HFFc6 (cell line): Measurements from ENCODE around the gene IRF8. TPM values are rescaled to one million over a fixed set of nuclear protein-coding genes. Genes with fewer than 3 reads are reported as not detected.

Source experiments
- DNase-seq: peaks from one replicate; pipeline ENCODE4 v3.0.0-alpha.2; 2018
- H3K27ac Mint-ChIP-seq: 2 replicates; pipeline ENCODE4 v1.8.0; 2020; ENCODE audit warnings: mild to moderate bottlenecking, mixed read lengths
- H3K27me3 Mint-ChIP-seq: 2 replicates; pipeline ENCODE4 v1.8.0; 2021; ENCODE audit warnings: mild to moderate bottlenecking, moderate library complexity, mixed read lengths; ENCODE audit not compliant: insufficient read depth
- H3K36me3 Mint-ChIP-seq: 2 replicates; pipeline ENCODE4 v1.8.0; 2021; ENCODE audit warnings: low read depth, mixed read lengths
- H3K4me1 Mint-ChIP-seq: 2 replicates; pipeline ENCODE4 v1.8.0; 2020; ENCODE audit warnings: low read depth, mixed read lengths
- H3K4me3 Mint-ChIP-seq: 2 replicates; pipeline ENCODE4 v1.8.0; 2020; ENCODE audit warnings: mild to moderate bottlenecking, moderate library complexity, mixed read lengths
- H3K9me3 Mint-ChIP-seq: 2 replicates; pipeline ENCODE4 v1.8.0; 2020; ENCODE audit warnings: mild to moderate bottlenecking, mixed read lengths
- CTCF ChIP-seq: fragments of 200-600 bp; sonication (generic); IDR thresholded peaks from 2 replicates; pipeline ENCODE4 v1.5.0; 2021; ENCODE audit warnings: antibody characterized with exemption, mild to moderate bottlenecking
- total RNA-seq, 6 experiments: library from RNA; stranded (reverse); fragmentation: NEBNext Ultra II Directional; extraction: Animal tissue kit (Norgen Biotek cat#: 25700); gene quantifications; 2 replicates in 1 of 6; 3 replicates in 5 of 6; pipeline ENCODE4 v1.2.3, GENCODE V29; 2021

IRF8 gene
- total RNA-seq, 6 experiments from 2014 or later, result not detected

DNA sequence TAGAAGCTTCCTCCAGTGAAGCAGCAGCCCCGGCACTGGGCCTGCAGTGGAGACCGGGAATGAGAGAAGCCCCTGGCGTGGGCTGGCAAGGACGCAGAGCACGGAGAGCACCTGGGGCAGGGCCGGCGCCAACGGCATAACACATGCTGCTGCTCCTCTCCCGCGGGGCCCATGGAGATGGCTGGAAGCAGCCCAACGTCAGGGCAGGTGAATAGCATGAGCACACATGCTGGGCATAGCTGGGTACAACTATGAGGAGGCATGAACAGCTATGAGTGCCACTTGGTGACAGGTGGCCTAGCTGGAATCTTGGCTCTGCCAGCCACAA, 46.4 kb downstream of the IRF8 start:
- Mint-ChIP-seq H3K27me3 (peaks cover 56% of the 10 kb centered on the region), H3K4me1 (no peaks in the 10 kb centered on the region), H3K9me3 (no peaks in the 10 kb centered on the region), H3K27ac (no peak overlapping the region), H3K4me3 (no peak overlapping the region), H3K36me3 (no peaks in the 10 kb centered on the region)
- no peak for TF ChIP-seq CTCF
- DNase-seq, result no peak

DNA sequence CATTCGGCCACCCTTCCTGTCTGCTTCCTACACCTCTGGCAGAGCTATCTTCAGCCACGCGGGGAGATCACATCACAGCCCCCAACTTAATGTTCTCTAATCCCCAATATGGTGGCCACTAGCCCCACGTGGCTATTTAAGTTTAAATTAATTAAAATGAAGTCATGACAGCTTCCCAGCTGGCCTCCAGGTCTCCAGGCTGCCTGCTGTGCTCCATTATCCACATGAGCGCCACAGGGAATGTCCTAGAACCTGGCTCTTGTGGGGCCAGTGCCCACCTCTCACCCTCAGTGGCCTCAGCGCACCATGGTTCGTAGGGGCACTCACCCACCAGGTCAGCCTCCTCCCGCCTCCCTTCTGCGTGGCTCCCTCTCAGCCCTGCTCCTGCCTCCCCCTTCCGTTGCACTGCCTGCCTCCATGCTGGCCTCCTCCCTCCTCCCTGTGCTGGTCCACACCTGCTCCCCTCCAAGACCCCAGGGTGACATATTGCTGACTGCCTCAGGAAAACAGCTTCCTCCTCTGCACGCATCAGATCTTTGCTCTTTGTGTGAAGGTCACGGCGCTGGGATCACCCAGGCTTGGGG, 47.7 kb downstream of the IRF8 start:
- TF ChIP-seq CTCF, result no peak
- Mint-ChIP-seq H3K4me3 (no peak overlapping the region), H3K27me3 (peaks cover 52% of the 10 kb centered on the region), H3K27ac (no peak overlapping the region), H3K4me1 (no peaks in the 10 kb centered on the region), H3K9me3 (no peaks in the 10 kb centered on the region), H3K36me3 (no peaks in the 10 kb centered on the region)
- DNase-seq, result no peak

DNA sequence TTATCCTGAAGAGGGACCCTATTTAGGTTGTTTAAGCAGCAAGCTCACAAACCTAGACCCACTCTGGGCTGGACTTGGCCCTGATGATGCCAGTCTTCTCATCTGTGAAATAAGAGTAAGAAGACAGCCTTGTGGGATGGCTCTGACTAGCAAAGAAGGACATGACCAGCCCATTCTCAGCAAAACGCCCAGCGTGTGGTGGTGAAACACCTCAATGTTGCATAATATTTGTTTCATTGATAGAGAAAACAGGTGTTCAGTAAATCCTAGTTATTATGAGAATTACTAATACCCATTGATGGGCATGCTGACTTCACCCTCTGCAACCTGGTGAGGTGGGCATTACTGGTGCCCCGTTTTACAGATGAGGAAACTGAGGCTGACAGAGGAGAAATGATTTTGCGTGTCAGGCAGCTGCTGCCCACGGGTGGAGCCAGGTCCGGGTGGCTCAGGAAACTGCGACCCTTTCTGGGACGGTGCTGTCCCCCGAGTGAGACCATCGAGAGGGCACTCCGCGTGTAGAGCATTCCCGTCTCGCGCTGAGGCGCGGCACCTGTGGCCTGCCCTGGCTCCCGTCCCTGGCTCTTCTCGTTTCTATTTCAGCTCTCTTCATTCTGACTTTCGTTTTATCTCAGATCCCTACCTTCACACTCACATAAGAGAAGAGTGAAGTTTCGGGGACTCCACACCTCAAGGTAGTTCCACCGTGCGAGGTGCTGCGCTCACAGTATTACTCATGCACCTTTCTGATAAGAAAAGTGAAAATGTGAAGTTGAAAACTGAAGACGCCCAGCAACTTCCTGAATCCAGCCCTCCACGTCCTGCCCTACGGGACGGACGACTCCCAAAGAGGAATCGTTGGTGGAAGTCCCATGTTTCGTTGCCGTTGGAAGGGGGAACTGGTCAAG, 48.5 kb downstream of the IRF8 start:
- Mint-ChIP-seq H3K36me3 (no peaks in the 10 kb centered on the region), H3K27me3 (peaks cover 56% of the 10 kb centered on the region), H3K27ac (no peak overlapping the region), H3K4me3 (no peak overlapping the region), H3K4me1 (no peaks in the 10 kb centered on the region), H3K9me3 (no peaks in the 10 kb centered on the region)
- DNase-seq, result no peak
- TF ChIP-seq CTCF, result no peak

GRCh38 chr16:85948138-85948509, 49.2 kb downstream of the IRF8 start:
- H3K27me3 Mint-ChIP-seq, result peaks cover 58% of the 10 kb centered on the region
- H3K27ac Mint-ChIP-seq, result no peak overlapping the region
- TF ChIP-seq CTCF, result no peak
- DNase-seq, result no peak
- no peaks in the 10 kb centered on the region for H3K36me3 Mint-ChIP-seq
- H3K4me1 Mint-ChIP-seq, result no peaks in the 10 kb centered on the region
- no peaks in the 10 kb centered on the region for H3K9me3 Mint-ChIP-seq
- no peak overlapping the region for H3K4me3 Mint-ChIP-seq

DNA sequence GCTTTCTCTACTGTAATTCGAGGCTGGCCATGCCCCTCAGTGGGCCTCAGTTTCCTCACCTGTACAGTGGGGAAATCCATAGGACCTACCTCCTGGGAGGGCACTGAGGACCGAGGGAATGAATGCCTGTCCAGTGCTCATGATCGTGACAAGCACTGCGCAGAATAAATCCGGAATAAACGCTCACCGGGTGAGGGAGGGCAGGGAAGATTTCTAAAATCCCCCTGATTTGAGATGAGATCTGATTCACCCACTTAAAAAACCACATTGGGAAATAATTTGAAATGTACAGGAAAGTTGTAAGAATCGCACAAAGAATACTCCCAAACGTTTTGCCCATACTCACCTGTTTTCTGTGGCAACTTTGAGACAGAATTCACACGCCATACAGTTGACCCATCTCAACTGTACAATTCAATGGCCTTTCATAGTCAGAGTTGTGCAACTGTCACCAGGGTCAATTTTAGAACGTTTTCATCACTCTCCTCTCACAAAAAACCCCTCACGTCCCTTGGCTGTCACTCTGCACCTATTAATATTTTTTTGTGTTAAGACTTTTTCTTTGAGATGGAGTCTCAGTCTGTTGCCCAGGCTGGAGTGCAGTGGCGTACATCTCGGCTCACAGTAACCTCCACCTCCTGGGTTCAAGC, 49.8 kb downstream of the IRF8 start:
- no peak for DNase-seq
- no peaks in the 10 kb centered on the region for H3K4me1 Mint-ChIP-seq
- TF ChIP-seq CTCF, result no peak
- no peaks in the 10 kb centered on the region for H3K36me3 Mint-ChIP-seq
- no peaks in the 10 kb centered on the region for H3K9me3 Mint-ChIP-seq
- H3K27me3 Mint-ChIP-seq, result peaks cover 60% of the 10 kb centered on the region
- H3K4me3 Mint-ChIP-seq, result no peak overlapping the region
- H3K27ac Mint-ChIP-seq, result no peak overlapping the region
